Type B pancreatic cell (in vitro differentiated cells): ENCODE measurements around the gene SLC25A24. TPM values are rescaled to one million over a fixed set of nuclear protein-coding genes. Genes with fewer than 3 reads are reported as not detected.
"Not testable (repeated sequence)": the region's sequence is repeated elsewhere in the genome, so short reads cannot be mapped to it uniquely, and the experiment has no call there.

Experiments used
- DNase-seq: peaks from one replicate; pipeline ENCODE4 v3.0.0; 2021; ENCODE audit warnings: mixed read lengths; ENCODE audit not compliant: unreplicated experiment; ENCODE audit errors: extremely low spot score
- H3K27ac Mint-ChIP-seq: 2 replicates; pipeline ENCODE4 v1.8.0; 2021; ENCODE audit warnings: mild to moderate bottlenecking, mixed read lengths
- H3K27me3 Mint-ChIP-seq: 2 replicates; pipeline ENCODE4 v1.8.0; 2021; ENCODE audit warnings: mixed read lengths
- H3K36me3 Mint-ChIP-seq: 2 replicates; pipeline ENCODE4 v1.8.0; 2021; ENCODE audit warnings: mixed read lengths
- H3K4me1 Mint-ChIP-seq: one replicate; pipeline ENCODE4 v1.8.0; 2021; ENCODE audit warnings: mixed read lengths; ENCODE audit not compliant: unreplicated experiment
- H3K4me3 Mint-ChIP-seq: 2 replicates; pipeline ENCODE4 v1.8.0; 2021; ENCODE audit warnings: mild to moderate bottlenecking, mixed read lengths
- H3K9me3 Mint-ChIP-seq: 2 replicates; pipeline ENCODE4 v1.8.0; 2021; ENCODE audit warnings: mixed read lengths
- total RNA-seq: library from RNA; stranded (reverse); gene quantifications from 2 replicates; pipeline ENCODE4 v1.2.1, GENCODE V29; 2021; ENCODE audit warnings: low replicate concordance
- TF ChIP-seq, protein P1 (sequence below): fragments of 200-600 bp; sonication (generic); conservative IDR thresholded peaks from 2 replicates; pipeline ENCODE4 v1.5.0; 2021; ENCODE audit warnings: antibody characterized with exemption, mild to moderate bottlenecking

The SLC25A24 gene
- total RNA-seq, 1 donor from 2014 or later: 43.3 TPM

DNA sequence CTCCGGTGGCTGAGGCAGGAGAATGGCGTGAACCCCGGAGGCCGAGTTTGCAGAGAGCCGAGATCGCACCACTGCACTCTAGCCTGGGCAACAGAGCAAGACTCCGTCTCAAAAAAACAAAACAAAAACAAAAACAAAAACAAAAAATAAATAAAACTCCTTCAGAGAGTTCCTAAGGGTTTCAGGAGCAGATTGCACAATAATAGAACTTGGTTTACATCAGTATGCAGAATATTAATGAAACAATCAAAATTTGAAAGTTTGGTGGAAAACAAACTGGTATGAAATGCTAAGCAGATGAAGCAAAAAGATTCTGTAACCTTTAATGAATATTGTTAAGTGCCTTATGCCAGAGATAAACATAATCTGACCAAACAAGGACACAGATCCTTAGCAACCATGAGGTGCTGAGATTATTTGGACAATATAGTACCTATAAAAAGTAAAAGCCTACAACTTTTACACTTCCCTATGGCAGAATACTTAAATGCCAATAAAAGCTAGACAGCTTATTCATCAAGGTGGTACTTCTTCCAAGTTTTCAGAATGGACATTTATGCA lies 41.2 kb downstream of the SLC25A24 start:
- H3K27me3 Mint-ChIP-seq: no peaks in the 10 kb centered on the region
- no peak overlapping the region for H3K4me3 Mint-ChIP-seq
- no peaks in the 10 kb centered on the region for H3K9me3 Mint-ChIP-seq
- H3K27ac Mint-ChIP-seq: no peak overlapping the region
- no peaks in the 10 kb centered on the region for H3K4me1 Mint-ChIP-seq
- H3K36me3 Mint-ChIP-seq: peaks cover 18% of the 10 kb centered on the region
- DNase-seq: no peak
- TF ChIP-seq, protein P1, sequence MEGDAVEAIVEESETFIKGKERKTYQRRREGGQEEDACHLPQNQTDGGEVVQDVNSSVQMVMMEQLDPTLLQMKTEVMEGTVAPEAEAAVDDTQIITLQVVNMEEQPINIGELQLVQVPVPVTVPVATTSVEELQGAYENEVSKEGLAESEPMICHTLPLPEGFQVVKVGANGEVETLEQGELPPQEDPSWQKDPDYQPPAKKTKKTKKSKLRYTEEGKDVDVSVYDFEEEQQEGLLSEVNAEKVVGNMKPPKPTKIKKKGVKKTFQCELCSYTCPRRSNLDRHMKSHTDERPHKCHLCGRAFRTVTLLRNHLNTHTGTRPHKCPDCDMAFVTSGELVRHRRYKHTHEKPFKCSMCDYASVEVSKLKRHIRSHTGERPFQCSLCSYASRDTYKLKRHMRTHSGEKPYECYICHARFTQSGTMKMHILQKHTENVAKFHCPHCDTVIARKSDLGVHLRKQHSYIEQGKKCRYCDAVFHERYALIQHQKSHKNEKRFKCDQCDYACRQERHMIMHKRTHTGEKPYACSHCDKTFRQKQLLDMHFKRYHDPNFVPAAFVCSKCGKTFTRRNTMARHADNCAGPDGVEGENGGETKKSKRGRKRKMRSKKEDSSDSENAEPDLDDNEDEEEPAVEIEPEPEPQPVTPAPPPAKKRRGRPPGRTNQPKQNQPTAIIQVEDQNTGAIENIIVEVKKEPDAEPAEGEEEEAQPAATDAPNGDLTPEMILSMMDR: no peak

DNA sequence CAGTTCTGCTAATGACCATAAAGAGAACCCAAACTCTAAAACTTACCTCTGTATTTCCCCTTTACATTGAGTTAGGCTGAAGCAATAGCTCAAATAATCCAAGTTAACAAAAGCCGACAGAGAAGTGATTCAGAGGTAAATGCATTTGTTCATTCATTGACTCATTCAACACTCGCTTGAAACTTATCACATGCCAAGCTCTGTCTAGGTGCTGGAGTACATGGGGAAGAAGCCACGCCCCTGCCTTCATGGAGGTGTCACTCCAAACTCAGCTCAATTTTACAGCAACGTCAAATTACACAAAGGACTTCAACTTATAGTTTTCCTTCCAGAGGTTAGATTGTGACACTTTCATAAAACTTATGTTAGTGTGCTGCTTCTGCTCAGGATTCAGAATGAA lies 45.8 kb downstream of the SLC25A24 start:
- TF ChIP-seq, protein P1: no peak
- Mint-ChIP-seq H3K36me3 (peaks cover 16% of the 10 kb centered on the region), H3K27me3 (no peaks in the 10 kb centered on the region), H3K4me3 (no peak overlapping the region), H3K4me1 (no peaks in the 10 kb centered on the region), H3K9me3 (no peaks in the 10 kb centered on the region), H3K27ac (no peak overlapping the region)
- DNase-seq: no peak

DNA sequence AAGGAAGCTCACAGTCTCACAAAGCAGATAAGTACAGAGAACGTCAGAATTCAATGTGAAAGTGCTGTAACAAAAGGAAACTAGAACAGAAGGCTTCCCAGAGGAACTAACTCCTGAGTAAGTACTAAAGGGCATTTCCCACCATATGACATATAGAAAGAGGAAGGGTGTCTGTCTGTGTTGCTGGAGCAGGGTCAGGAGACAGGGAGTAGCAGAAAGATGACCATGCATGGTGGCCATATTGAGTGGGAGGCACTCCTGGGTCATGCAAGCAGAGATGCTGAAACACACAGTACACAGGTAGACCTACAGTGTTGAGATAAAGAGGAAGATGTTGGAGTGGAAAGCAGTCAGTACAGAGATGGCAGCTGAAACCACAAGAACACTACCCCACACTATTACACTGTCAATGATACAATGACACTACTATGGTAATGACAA lies 47.3 kb downstream of the SLC25A24 start:
- Mint-ChIP-seq H3K36me3 (peaks cover 28% of the 10 kb centered on the region), H3K27me3 (no peaks in the 10 kb centered on the region), H3K27ac (no peak overlapping the region), H3K4me3 (no peak overlapping the region), H3K9me3 (no peaks in the 10 kb centered on the region), H3K4me1 (no peaks in the 10 kb centered on the region)
- no peak for DNase-seq
- TF ChIP-seq, protein P1: no peak

DNA sequence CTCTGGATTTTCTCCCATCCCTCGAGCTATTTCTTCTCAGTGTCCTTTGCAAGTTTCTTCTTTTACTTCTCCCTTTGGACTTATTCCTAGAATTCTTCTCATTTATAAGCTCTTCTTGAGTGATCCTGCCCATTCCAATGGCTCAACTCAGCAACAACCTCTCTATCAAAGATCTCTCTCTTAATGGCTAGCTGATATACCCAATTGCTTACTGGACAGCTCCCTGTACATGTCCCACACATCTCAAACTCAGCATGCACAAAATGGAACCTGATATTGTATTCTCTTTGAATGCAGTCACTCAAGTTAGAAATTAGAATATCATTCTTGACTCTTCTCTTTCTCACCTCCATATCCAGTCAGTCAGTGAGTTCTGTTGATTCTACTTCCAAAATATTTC lies 48.6 kb downstream of the SLC25A24 start:
- H3K9me3 Mint-ChIP-seq: no peaks in the 10 kb centered on the region
- H3K4me3 Mint-ChIP-seq: no peak overlapping the region
- H3K27ac Mint-ChIP-seq: no peak overlapping the region
- no peak for DNase-seq
- H3K4me1 Mint-ChIP-seq: no peaks in the 10 kb centered on the region
- TF ChIP-seq, protein P1: no peak
- H3K36me3 Mint-ChIP-seq: peaks cover 36% of the 10 kb centered on the region
- no peaks in the 10 kb centered on the region for H3K27me3 Mint-ChIP-seq

DNA sequence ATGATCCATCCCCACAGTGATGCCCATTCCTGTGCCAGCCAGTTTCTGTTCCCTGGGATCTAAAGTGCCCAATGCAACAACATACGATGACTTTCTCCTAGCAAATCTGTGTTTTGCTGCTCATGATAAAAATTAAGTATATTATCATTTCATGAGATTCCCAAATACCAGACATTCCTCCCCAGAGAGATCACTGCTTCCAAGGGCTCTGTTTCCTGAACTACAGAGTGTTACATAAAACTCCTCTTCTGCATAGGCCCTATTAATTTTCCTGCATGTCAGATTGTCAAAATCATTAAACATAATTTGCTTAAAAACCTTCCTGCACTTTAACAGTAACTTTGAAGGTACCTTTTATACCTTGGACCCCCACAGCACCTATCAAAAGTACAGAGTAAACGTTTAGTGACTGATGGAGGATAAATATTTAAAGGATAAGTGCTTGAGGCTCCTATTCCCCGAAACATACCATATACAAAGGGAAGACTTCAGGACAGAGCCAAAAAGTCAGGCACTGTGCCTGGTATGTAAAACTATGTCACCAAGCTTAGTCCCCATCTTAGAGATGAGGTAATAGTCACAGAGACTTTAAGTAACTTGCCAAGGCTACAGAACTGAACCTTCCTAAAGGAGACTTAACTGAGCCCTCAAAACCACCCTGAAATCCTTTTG lies 50.2 kb downstream of the SLC25A24 start:
- no peak for DNase-seq
- Mint-ChIP-seq H3K27ac (no peak overlapping the region), H3K36me3 (peaks cover 48% of the 10 kb centered on the region), H3K9me3 (peaks cover 3% of the 10 kb centered on the region), H3K4me3 (no peak overlapping the region), H3K4me1 (no peaks in the 10 kb centered on the region), H3K27me3 (no peaks in the 10 kb centered on the region)
- TF ChIP-seq, protein P1: no peak

DNA sequence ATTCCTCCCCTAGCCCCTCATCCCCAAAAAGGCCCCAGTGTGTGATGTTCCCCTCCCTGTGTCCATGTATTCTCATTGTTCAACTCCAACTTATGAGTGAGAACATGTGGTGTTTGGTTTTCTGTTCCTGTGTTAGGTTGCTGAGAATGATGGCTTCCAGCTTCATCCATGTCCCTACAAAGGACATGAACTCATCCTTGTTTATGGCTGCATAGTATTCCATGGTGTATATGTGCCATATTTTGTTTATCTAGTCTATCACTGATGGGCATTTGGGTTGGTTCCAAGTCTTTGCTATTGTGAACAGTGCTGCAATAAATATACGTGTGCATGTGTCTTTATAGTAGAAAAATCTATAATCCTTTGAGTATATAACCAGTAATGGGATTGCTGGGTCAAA lies 55.6 kb downstream of the SLC25A24 start:
- H3K9me3 Mint-ChIP-seq: peaks cover 12% of the 10 kb centered on the region
- H3K27me3 Mint-ChIP-seq, H3K27ac Mint-ChIP-seq, DNase-seq, H3K4me1 Mint-ChIP-seq, H3K4me3 Mint-ChIP-seq: not testable (repeated sequence)
- H3K36me3 Mint-ChIP-seq: peaks cover 87% of the 10 kb centered on the region
